DMS 273 (cell line): ENCODE measurements around the gene C3AR1.
"Not testable (repeated sequence)": the region's sequence is repeated elsewhere in the genome, so short reads cannot be mapped to it uniquely, and the experiment has no call there.

Experiments used
- DNase-seq: peaks from one replicate; lab custom pipeline; 2025; ENCODE audit not compliant: unreplicated experiment; lab: John Stamatoyannopoulos, UW

The C3AR1 gene

DNA sequence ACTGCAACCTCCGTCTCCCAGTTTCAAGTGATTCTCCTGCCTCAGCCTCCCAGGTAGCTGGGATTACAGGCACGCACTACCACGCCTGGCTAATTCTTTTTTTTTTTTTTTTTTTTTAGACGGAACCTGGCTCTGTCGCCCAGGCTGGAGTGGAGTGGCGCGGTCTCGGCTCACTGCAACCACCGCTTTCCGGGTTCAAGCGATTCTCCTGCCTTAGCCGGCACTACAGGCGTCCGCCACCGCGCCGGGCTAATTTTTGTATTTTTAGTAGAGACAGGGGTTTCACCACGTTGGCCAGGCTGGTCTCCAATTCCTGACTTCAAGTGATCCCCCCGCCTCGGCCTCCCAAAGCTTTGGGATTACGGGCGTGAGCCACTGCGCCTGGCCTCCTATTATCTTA, 35.1 kb downstream of the C3AR1 start:
- not testable (repeated sequence) for DNase-seq

- no peak for DNase-seq
Measured at GRCh38 chr12:8030189-8030588, 36.0 kb downstream of the C3AR1 start.

DNA sequence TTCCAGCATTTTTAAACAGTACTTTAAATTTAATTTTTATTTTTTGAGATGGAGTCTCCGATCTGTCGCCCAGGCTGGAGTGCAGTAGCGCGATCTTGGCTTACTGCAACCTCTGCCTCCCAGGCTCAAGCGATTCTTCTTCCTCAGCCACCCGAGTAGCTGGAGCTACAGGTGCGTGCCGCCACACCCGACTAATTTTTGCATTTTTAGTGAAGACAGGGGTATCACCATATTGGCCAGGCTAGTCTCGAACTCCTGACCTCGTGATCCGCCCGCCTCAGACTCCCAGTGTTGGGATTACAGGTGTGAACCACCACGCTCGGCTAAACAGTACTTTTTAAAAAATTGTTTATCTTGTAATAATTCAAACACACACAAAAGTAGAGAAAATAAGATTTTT, 37.9 kb downstream of the C3AR1 start:
- DNase-seq: no peak

DNA sequence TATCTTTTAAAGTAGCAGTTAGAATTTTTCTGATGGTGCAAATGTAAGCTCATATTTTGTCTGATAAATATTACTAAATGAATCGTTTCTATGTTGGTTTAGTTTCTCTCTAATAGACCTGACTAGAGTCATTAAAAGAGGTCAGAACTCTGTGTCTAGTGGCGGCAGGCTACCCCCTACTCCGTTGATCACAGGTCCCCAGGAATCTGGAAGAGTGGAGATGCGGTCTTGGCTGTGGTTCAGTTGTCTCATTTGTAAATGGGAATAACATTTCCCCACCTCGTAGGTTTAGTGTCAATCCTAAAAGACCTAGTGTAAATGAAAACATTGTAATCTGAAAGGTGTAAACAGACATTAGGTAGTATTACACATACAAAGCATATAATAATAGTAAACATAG, 38.3 kb downstream of the C3AR1 start:
- DNase-seq: no peak

DNA sequence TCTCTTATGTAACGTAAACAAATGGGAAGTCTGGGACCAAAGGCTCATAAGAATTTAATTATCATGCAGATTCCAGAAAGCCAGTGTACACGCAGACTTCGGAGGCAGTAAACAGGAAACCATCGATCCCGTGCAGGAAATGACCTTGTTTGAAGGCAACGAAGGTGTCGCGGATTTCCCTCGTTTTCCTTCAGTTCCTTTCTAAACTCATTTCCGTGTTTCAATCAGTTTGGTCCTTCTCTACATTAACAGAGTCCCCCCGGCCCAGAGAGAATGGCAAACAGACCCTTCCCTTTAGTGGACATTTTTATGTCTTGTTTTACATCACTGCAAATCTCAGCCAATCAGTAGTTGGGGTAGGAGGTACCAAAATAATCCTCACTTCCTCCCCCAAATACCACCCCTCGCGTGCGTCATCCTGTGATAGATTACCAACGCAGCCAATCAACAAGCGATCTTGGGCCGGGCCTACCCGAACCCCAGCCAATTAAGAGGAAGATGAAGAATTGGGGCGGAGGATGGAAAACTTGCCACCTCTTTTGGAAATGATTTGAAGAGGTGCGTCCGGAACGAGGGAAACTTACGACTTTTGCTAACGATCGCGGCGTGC, 39.8 kb downstream of the C3AR1 start:
- peak; percentile 98 for DNase-seq

DNA sequence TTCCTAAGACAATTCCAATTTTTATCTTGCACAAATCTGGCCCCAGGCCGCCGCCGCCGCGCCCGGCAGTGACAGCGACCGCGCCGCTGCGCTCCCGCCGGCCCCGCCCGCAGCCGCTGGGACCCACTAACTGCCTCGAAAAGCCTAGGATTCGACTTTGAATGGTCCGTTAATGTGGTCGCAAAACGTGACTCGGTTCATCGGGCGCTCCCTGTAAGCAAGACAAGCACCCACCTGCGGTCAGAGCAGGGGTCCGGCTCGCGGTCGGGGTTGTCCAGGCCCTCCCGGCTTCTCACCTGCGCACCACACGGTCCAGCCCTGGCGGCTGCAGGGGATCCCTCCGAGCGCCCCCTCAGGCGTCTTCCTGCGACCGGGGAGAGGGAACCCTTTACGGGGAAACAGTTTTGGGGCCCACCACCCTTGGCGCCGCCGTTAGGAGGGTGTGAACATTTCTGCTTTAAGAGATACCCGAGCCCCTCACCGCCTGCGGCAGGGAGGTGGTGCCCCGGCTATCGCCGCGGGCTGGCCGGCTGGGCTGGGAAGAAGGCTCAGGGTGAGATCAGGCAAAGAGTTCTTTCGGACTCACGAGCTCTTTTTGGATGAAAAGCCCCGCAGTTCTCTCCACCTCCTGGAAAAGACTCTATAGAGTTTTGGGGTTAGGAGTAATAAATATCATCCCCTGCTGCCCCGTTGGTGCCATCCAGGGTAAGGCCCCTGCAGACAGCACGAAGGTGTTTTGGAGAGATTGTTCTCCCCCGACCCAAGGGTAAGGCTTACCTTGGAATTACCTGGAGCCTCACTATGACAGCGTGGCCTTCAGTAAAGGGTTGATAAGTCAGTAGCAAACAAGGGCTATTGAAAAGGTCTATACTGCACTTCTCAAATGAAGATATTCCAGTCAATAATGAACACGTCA, 47.2 kb downstream of the C3AR1 start:
- peak; percentile 84 for DNase-seq

DNA sequence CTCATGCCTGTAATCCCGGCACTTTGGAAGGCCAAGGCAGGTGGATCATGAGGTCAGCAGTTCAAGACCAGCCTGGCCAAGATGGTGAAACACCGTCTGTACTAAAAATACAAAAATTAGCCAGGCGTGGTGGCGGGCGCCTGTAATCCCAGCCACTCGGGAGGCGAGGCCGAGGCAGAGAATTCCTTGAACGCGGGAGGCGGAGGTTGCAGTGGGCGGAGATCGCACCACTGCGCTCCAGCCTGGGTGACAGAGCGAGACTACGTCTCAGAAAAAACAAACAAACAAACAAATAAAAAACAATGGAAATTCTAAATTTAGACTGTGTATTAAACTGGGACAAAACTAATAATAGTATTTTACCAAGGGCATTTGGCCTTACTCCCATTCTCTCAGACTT, 47.9 kb downstream of the C3AR1 start:
- DNase-seq: not testable (repeated sequence)

DNA sequence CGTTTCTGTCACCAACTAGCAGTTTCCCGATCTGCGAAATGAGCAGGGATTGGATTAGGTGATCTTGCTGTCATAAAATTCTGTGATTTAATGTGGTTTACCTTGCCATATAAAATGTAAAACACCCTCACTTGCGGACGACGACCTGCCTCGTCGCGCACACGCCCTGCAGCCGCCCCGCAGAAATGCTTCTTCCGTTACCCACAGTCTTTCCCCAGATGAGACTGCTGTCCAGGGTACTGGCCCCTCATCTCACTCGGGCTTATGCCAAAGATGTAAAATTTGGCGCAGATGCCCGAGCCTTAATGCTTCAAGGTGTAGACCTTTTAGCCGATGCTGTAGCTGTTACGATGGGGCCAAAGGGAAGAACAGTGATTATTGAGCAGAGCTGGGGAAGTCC, 51.3 kb downstream of the C3AR1 start:
- no peak for DNase-seq

- DNase-seq: no peak
Measured at GRCh38 chr12:8012651-8013309, 53.4 kb downstream of the C3AR1 start.

DNA sequence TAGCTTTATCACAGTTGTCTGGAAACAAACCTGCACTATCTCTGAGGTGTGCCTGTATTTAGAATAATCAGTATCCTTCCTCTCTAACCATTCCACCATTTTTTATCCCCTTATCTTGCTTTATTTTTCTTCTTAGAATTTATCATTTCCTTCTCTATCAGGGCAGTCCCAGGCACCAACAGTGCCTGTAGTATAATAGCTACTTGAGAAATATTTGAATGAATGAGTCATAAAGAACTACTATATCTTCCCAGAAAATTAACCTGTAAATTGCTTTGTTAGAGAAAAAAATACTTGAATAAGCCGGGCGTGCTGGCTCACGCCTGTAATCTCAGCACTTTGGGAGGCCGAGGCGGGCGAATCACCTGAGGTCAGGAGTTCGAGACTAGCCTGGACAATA, 54.8 kb downstream of the C3AR1 start:
- no peak for DNase-seq
